GM21529 (cell line): Measurements from ENCODE around the gene KANSL1.
"Not testable (repeated sequence)": the region's sequence is repeated elsewhere in the genome, so short reads cannot be mapped to it uniquely, and the experiment has no call there.

Experiments
- ATAC-seq: cut with Tn5 transposase; IDR thresholded peaks from one replicate; pipeline ENCODE4 v1.9.1; 2021; ENCODE audit not compliant: unreplicated experiment

Gene KANSL1

DNA sequence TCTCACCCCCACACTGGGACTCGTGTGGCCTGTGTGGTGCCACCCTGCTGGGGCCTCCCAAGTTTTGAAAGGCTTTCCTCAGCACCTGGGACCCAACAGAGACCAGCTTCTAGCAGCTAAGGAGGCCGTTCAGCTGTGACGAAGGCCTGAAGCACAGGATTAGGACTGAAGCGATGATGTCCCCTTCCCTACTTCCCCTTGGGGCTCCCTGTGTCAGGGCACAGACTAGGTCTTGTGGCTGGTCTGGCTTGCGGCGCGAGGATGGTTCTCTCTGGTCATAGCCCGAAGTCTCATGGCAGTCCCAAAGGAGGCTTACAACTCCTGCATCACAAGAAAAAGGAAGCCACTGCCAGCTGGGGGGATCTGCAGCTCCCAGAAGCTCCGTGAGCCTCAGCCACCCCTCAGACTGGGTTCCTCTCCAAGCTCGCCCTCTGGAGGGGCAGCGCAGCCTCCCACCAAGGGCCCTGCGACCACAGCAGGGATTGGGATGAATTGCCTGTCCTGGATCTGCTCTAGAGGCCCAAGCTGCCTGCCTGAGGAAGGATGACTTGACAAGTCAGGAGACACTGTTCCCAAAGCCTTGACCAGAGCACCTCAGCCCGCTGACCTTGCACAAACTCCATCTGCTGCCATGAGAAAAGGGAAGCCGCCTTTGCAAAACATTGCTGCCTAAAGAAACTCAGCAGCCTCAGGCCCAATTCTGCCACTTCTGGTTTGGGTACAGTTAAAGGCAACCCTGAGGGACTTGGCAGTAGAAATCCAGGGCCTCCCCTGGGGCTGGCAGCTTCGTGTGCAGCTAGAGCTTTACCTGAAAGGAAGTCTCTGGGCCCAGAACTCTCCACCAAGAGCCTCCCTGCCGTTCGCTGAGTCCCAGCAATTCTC, 166.8 kb downstream of the KANSL1 start:
- ATAC-seq = no peak

DNA sequence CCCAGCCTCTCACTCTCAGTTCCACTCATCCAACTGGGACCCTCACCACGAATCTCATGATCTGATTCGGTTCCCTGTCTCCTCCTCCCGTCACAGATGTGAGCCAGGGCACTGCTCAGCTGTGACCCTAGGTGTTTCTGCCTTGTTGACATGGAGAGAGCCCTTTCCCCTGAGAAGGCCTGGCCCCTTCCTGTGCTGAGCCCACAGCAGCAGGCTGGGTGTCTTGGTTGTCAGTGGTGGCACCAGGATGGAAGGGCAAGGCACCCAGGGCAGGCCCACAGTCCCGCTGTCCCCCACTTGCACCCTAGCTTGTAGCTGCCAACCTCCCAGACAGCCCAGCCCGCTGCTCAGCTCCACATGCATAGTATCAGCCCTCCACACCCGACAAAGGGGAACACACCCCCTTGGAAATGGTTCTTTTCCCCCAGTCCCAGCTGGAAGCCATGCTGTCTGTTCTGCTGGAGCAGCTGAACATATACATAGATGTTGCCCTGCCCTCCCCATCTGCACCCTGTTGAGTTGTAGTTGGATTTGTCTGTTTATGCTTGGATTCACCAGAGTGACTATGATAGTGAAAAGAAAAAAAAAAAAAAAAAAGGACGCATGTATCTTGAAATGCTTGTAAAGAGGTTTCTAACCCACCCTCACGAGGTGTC, 167.6 kb downstream of the KANSL1 start:
- no peak for ATAC-seq

DNA sequence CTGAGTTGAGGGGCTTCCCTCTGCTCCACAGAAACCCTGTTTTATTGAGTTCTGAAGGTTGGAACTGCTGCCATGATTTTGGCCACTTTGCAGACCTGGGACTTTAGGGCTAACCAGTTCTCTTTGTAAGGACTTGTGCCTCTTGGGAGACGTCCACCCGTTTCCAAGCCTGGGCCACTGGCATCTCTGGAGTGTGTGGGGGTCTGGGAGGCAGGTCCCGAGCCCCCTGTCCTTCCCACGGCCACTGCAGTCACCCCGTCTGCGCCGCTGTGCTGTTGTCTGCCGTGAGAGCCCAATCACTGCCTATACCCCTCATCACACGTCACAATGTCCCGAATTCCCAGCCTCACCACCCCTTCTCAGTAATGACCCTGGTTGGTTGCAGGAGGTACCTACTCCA, 168.2 kb downstream of the KANSL1 start:
- ATAC-seq = no peak

DNA sequence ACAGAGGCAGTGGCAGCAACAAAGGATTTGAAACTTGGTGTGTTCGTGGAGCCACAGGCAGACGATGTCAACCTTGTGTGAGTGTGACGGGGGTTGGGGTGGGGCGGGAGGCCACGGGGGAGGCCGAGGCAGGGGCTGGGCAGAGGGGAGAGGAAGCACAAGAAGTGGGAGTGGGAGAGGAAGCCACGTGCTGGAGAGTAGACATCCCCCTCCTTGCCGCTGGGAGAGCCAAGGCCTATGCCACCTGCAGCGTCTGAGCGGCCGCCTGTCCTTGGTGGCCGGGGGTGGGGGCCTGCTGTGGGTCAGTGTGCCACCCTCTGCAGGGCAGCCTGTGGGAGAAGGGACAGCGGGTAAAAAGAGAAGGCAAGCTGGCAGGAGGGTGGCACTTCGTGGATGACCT, 168.6 kb downstream of the KANSL1 start:
- ATAC-seq = no peak

DNA sequence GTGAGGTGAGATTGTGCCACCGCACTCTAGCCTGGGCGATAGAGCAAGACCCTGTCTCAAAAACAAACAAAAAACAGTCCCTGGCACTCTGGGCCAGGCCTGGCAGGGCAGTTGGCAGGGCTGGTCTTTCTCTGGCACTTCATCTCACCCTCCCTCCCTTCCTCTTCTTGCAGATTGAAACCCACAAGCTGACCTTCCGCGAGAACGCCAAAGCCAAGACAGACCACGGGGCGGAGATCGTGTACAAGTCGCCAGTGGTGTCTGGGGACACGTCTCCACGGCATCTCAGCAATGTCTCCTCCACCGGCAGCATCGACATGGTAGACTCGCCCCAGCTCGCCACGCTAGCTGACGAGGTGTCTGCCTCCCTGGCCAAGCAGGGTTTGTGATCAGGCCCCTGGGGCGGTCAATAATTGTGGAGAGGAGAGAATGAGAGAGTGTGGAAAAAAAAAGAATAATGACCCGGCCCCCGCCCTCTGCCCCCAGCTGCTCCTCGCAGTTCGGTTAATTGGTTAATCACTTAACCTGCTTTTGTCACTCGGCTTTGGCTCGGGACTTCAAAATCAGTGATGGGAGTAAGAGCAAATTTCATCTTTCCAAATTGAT, 169.3 kb downstream of the KANSL1 start:
- no peak for ATAC-seq

DNA sequence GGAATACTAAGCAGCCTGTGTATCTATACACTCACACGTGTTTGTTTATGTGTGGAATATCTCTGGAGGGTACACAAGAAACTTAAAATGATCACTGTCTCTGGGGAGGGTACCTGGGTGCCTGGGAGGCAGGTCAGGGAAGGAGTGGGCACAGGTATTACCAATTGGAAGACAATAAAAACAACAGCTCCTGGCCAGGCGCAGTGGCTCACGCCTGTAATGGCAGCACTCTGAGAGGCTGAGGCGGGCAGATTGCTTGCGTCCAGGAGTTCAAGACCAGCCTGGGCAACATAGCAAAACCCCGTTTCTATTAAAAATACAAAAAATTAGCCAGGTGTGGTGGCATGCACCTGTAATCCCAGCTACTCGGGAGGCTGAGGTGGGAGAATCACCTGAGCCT, 169.9 kb downstream of the KANSL1 start:
- ATAC-seq = not testable (repeated sequence)

DNA sequence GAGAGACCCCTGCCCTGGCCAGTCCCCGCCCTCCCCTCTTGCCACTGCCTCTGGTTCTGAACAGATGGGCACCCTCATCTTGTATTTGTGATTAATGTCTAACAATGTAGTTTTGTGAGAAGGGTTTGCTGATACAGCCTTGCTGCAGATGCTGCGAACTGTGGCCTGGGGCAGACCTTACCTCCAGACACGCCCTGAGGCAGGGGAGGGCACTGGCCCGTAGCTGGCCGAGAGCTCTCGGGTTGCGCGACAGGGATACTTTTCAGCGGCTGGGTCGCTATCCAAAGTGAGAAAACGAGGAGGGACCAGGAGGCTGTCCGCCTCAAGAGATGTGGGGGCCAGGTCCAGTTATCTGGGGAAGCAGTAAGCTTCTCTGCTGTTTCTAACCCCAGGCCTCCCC, 172.2 kb downstream of the KANSL1 start:
- ATAC-seq = no peak

DNA sequence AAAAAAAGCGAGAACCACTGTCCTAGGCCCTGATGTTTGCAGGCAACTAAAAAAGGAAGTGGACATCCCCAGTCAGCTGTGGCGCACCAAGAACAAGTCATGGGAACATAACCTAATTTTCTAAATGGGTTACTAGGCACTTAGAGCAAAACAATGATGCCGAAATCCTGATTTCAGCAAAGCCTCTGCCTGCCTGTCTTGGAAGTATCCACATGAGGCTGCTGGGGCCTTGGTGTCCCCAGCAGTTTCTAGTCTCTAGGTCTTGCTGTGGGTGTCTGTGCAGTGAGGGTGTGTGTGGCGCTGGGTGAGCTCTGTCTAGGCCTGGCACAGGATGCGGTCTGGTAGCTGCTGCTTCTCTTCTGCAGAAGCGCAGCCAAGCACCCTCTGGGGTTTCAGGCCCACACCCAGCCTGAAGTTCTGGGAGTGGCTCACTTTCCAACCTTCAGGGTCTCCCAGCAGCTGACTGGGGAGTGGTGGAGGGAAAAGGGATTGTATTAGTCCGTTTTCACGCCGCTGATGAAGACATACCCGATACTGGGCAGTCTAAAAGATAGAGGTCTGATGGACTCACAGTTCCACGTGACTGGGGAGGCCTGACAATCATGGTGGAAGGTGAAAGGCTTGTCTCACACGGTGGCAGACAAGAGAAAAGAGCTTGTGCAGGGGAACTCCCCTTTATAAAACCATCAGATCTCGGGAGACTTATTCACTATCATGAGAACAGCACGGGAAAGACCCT, 173.0 kb downstream of the KANSL1 start:
- no peak for ATAC-seq

DNA sequence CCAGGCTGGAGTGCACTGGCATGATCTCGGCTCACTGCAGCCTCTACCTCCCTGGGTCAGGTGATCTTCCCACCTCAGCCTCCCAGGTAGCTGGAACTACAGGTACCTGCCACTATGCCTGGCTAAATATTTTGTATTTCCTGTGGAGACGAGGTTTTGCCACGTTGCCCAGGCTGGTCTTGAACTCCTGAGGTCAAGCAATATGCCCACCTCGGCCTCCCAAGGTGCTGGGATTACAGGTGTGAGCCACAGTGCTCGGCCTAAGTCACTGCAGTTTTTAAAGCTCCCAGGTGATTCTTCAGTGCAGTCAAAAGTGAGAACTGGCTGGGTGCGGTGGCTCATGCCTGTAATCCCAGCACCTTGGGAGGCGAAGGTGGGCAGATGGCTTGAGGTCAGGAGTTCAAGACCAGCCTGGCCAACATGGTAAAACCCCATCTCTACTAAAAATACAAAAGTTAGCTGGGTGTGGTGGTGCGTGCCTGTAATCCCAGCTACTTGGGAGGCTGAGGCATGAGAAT, 173.8 kb downstream of the KANSL1 start:
- not testable (repeated sequence) for ATAC-seq

DNA sequence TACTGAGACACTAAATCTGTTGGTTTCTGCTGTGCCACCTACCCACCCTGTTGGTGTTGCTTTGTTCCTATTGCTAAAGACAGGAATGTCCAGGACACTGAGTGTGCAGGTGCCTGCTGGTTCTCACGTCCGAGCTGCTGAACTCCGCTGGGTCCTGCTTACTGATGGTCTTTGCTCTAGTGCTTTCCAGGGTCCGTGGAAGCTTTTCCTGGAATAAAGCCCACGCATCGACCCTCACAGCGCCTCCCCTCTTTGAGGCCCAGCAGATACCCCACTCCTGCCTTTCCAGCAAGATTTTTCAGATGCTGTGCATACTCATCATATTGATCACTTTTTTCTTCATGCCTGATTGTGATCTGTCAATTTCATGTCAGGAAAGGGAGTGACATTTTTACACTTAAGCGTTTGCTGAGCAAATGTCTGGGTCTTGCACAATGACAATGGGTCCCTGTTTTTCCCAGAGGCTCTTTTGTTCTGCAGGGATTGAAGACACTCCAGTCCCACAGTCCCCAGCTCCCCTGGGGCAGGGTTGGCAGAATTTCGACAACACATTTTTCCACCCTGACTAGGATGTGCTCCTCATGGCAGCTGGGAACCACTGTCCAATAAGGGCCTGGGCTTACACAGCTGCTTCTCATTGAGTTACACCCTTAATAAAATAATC, 179.6 kb downstream of the KANSL1 start:
- no peak for ATAC-seq

DNA sequence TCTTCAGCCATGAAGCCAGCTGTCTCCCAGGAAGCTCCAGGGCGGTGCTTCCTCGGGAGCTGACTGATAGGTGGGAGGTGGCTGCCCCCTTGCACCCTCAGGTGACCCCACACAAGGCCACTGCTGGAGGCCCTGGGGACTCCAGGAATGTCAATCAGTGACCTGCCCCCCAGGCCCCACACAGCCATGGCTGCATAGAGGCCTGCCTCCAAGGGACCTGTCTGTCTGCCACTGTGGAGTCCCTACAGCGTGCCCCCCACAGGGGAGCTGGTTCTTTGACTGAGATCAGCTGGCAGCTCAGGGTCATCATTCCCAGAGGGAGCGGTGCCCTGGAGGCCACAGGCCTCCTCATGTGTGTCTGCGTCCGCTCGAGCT, 180.1 kb downstream of the KANSL1 start:
- ATAC-seq = no peak

DNA sequence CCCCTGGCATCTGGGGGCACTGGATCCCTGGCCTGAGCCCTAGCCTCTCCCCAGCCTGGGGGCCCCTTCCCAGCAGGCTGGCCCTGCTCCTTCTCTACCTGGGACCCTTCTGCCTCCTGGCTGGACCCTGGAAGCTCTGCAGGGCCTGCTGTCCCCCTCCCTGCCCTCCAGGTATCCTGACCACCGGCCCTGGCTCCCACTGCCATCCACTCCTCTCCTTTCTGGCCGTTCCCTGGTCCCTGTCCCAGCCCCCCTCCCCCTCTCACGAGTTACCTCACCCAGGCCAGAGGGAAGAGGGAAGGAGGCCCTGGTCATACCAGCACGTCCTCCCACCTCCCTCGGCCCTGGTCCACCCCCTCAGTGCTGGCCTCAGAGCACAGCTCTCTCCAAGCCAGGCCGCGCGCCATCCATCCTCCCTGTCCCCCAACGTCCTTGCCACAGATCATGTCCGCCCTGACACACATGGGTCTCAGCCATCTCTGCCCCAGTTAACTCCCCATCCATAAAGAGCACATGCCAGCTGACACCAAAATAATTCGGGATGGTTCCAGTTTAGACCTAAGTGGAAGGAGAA, 180.6 kb downstream of the KANSL1 start:
- no peak for ATAC-seq

DNA sequence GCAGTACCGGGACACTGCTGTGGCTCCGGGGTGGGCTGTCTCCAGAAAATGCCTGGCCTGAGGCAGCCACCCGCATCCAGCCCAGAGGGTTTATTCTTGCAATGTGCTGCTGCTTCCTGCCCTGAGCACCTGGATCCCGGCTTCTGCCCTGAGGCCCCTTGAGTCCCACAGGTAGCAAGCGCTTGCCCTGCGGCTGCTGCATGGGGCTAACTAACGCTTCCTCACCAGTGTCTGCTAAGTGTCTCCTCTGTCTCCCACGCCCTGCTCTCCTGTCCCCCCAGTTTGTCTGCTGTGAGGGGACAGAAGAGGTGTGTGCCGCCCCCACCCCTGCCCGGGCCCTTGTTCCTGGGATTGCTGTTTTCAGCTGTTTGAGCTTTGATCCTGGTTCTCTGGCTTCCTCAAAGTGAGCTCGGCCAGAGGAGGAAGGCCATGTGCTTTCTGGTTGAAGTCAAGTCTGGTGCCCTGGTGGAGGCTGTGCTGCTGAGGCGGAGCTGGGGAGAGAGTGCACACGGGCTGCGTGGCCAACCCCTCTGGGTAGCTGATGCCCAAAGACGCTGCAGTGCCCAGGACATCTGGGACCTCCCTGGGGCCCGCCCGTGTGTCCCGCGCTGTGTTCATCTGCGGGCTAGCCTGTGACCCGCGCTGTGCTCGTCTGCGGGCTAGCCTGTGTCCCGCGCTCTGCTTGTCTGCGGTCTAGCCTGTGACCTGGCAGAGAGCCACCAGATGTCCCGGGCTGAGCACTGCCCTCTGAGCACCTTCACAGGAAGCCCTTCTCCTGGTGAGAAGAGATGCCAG, 181.3 kb downstream of the KANSL1 start:
- no peak for ATAC-seq

DNA sequence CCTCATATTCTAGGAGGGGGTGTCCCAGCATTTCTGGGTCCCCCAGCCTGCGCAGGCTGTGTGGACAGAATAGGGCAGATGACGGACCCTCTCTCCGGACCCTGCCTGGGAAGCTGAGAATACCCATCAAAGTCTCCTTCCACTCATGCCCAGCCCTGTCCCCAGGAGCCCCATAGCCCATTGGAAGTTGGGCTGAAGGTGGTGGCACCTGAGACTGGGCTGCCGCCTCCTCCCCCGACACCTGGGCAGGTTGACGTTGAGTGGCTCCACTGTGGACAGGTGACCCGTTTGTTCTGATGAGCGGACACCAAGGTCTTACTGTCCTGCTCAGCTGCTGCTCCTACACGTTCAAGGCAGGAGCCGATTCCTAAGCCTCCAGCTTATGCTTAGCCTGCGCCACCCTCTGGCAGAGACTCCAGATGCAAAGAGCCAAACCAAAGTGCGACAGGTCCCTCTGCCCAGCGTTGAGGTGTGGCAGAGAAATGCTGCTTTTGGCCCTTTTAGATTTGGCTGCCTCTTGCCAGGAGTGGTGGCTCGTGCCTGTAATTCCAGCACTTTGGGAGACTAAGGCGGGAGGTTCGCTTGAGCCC, 182.5 kb downstream of the KANSL1 start:
- no peak for ATAC-seq

DNA sequence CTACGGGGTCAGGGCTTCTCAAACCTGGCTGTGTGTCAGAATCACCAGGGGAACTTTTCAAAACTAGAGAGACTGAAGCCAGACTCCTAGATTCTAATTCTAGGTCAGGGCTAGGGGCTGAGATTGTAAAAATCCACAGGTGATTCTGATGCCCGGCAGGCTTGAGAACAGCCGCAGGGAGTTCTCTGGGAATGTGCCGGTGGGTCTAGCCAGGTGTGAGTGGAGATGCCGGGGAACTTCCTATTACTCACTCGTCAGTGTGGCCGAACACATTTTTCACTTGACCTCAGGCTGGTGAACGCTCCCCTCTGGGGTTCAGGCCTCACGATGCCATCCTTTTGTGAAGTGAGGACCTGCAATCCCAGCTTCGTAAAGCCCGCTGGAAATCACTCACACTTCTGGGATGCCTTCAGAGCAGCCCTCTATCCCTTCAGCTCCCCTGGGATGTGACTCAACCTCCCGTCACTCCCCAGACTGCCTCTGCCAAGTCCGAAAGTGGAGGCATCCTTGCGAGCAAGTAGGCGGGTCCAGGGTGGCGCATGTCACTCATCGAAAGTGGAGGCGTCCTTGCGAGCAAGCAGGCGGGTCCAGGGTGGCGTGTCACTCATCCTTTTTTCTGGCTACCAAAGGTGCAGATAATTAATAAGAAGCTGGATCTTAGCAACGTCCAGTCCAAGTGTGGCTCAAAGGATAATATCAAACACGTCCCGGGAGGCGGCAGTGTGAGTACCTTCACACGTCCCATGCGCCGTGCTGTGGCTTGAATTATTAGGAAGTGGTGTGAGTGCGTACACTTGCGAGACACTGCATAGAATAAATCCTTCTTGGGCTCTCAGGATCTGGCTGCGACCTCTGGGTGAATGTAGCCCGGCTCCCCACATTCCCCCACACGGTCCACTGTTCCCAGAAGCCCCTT, 183.3 kb downstream of the KANSL1 start:
- ATAC-seq = no peak

DNA sequence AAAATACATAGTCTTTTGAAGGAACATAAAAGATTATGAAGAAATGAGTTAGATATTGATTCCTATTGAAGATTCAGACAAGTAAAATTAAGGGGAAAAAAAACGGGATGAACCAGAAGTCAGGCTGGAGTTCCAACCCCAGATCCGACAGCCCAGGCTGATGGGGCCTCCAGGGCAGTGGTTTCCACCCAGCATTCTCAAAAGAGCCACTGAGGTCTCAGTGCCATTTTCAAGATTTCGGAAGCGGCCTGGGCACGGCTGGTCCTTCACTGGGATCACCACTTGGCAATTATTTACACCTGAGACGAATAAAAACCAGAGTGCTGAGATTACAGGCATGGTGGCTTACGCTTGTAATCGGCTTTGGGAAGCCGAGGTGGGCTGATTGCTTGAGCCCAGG, 184.6 kb downstream of the KANSL1 start:
- ATAC-seq = no peak

DNA sequence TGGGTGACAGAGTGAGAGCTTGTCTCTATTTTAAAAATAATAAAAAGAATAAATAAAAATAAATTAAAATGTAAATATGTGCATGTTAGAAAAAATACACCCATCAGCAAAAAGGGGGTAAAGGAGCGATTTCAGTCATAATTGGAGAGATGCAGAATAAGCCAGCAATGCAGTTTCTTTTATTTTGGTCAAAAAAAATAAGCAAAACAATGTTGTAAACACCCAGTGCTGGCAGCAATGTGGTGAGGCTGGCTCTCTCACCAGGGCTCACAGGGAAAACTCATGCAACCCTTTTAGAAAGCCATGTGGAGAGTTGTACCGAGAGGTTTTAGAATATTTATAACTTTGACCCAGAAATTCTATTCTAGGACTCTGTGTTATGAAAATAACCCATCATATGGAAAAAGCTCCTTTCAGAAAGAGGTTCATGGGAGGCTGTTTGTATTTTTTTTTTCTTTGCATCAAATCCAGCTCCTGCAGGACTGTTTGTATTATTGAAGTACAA, 185.7 kb downstream of the KANSL1 start:
- no peak for ATAC-seq

DNA sequence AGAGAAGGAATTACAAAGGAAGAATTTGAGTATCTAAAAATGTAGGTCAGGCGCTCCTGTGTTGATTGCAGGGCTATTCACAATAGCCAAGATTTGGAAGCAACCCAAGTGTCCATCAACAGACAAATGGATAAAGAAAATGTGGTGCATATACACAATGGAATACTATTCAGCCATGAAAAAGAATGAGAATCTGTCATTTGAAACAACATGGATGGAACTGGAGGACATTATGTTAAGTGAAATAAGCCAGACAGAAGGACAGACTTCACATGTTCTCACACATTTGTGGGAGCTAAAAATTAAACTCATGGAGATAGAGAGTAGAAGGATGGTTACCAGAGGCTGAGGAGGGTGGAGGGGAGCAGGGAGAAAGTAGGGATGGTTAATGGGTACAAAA, 187.1 kb downstream of the KANSL1 start:
- not testable (repeated sequence) for ATAC-seq
